ENCODE data around the gene XPC.
A peak's percentile ranks its signal among the peaks of the same experiment; 100 is the strongest.

XPC gene

GRCh38 chr3:14206548-14207177, 28.3 kb upstream of the XPC start:
- H3K27ac ChIP-seq: no peak overlapping the region

GRCh38 chr3:14204515-14205284, 26.3 kb upstream of the XPC start:
- H3K27ac ChIP-seq: no peak overlapping the region; the same call in 1 of the 2 replicates
- no peak for TF ChIP-seq CTCF (conservative IDR thresholded peaks at IDR 0.05)

More at GRCh38 chr3:14206548-14207177, 28.3 kb upstream of the XPC start:
- 0 out of 2 replicates have a peak, but pooled peaks have one; percentile 9 for TF ChIP-seq CTCF (conservative IDR thresholded peaks at IDR 0.05)

GRCh38 chr3:14203521-14204079, 25.2 kb upstream of the XPC start:
- H3K27ac ChIP-seq: peak overlapping the region; percentile 32; the same call in 1 of the 2 replicates
- TF ChIP-seq CTCF (conservative IDR thresholded peaks at IDR 0.05): peak; percentile 93

GRCh38 chr3:14202874-14203520, 24.6 kb upstream of the XPC start:
- no peak overlapping the region for H3K27ac ChIP-seq
- no peak for TF ChIP-seq CTCF (conservative IDR thresholded peaks at IDR 0.05)

- TF ChIP-seq CTCF (conservative IDR thresholded peaks at IDR 0.05): no peak
- H3K27ac ChIP-seq: no peak overlapping the region
These were observed 23.7 kb upstream of the XPC start for GRCh38 chr3:14201940-14202684.

GRCh38 chr3:14200841-14201240, 22.4 kb upstream of the XPC start:
- no peak overlapping the region for H3K27ac ChIP-seq
- no peak for TF ChIP-seq CTCF (conservative IDR thresholded peaks at IDR 0.05)
